GM19467 (cell line): ENCODE measurements around the gene PNLIP.

Source experiments
- ATAC-seq: cut with Tn5 transposase; IDR thresholded peaks from one replicate; pipeline ENCODE4 v1.9.1; 2021; ENCODE audit warnings: mild to moderate bottlenecking, moderate library complexity; ENCODE audit not compliant: unreplicated experiment

The PNLIP gene

DNA sequence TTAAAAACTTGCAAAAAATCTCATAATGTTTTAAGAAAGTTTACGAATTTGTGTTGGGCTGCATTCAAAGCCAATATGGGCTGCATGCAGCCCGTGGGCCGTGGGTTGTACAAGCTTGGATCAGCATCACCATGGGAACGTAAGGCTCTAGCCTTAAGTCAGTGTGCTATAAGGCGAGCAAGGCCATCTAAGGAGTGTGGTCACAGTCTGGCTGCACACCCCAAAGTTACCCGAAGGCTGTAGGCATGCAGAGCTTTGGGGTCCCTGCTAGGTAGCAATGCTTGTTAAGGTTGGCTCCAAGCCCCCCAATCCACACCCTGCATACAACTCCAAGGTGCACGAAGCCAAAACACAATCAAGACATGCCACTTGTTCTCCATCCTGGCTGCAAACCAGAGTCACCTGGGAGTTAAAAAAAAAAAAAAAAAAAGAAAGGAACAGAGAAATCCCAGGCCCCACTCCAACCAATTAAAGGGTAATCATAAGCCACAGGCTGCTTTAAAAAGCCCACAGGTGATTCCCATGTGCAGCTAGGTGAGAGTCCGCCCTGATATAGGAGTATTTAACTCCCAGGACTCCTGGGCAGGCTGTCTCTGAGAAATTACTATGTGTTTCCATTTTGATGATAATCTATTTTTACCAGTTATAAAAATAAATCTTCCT is 66.5 kb downstream of the PNLIP start:
- ATAC-seq = no peak

DNA sequence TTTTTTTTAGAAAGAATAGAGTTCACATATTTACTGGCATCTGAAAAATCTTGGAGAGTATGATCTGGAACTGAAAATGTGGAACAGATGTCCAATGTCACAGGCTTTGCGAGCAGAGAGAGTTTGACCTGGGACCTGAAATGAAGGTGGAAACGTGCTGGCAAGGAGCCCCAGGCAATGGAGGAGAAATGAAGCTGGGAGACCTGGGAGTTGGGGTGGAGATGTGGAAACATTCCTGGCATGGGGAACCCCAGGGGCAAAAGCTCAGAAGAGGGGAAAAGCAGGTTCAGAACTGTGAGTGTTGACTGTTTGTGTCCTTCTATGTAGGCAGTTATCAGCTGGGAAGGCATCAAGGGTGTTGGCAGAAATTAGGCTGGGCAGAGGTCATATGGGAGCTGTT is 67.7 kb downstream of the PNLIP start:
- ATAC-seq = no peak

DNA sequence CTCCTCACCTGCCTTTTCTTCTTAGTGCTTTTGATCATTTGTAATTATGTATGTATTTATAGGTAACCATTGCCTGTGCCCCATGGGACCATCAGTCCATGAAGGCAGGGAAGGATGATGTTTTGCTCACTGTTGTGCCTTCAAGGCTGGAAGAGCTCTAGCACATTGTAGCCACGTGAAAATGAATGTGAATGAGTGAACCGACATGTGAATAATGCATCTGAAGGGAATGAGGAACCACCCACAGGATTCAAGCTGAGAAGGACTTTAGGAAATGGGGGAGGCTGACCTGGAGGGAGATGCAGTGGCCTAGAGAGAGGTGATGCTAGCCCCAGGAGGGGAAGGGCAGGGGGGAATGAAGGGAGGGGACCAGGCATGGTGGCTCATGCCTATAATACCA is 69.1 kb downstream of the PNLIP start:
- no peak for ATAC-seq

DNA sequence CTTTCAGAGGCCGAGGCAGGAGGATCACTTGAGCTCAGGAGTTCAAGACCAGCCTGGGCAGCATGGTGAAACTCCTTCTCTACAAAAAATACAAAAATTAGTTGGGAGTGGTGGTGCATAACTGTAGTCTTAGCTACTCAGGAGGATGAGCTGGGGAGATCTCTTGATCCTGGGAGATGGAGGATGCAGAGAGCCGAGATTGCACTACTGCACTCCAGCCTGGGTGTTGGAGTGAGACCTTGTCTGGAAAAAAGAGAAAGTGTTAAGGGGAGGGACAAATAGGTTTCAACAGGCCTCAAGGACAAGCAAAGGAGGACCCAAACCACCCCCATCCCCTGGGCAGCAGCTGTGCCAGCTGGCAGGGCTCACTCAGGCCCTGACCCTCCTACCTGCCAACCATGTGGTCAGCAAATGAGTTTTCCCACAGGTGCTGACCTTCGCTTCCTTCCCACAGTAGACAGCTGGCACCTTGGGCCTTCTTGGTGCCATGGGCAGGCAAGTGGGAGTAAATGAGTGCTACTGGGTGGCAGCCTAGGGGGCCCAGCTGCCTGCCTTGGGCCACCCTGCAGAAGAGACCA is 69.6 kb downstream of the PNLIP start:
- ATAC-seq = no peak
